ENCODE data around the gene TMEM259.

DNA sequence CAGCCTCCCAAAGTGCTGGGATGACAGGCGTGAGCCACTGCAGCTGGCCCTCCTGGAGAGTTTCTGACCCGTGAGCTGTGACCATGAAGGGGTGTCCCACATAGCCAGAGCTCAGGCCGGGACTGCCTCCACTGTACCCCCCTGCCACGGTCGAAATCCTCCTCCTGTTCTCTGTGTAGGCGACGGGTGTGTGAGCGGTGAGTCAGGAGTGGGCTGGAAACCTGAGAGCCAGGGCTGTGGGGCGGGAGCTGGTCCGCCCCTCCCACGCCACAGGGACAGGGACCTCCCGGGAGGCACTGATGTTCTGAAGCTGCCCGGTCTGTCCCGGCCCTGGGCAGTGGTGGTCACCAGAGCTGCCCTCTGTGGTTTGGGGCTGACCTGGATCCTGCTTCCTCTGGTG, 32.8 kb downstream of the TMEM259 start:
- TF ChIP-seq POLR2A (IDR thresholded peaks at IDR 0.05): no peak
- TF ChIP-seq, protein P1, sequence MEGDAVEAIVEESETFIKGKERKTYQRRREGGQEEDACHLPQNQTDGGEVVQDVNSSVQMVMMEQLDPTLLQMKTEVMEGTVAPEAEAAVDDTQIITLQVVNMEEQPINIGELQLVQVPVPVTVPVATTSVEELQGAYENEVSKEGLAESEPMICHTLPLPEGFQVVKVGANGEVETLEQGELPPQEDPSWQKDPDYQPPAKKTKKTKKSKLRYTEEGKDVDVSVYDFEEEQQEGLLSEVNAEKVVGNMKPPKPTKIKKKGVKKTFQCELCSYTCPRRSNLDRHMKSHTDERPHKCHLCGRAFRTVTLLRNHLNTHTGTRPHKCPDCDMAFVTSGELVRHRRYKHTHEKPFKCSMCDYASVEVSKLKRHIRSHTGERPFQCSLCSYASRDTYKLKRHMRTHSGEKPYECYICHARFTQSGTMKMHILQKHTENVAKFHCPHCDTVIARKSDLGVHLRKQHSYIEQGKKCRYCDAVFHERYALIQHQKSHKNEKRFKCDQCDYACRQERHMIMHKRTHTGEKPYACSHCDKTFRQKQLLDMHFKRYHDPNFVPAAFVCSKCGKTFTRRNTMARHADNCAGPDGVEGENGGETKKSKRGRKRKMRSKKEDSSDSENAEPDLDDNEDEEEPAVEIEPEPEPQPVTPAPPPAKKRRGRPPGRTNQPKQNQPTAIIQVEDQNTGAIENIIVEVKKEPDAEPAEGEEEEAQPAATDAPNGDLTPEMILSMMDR (IDR thresholded peaks at IDR 0.05): no peak
- no peak for TF ChIP-seq EP300 (IDR thresholded peaks at IDR 0.05)

Measured in gastroesophageal sphincter (tissue), 3 donors.